PC-9 (cell line): ENCODE data around the gene LAYN. TPM values are rescaled to one million over a fixed set of nuclear protein-coding genes. Genes with fewer than 3 reads are reported as not detected.

Experiments
- BruUV-seq: library from RNA; stranded (reverse); fragments of 400-500 nt; replicated peaks from 2 replicates; lab custom pipeline; 2021; lab: Mats Ljungman, UMichigan
- CTCF ChIA-PET: fragments of 300-600 bp; sonication (Branson Sonifier 250); formaldehyde crosslinking; loops from one replicate; lab custom pipeline; 2022; ENCODE audit warnings: antibody characterized with exemption; lab: Charles Lee
- POLR2A ChIA-PET: fragments of 300-600 bp; sonication (Branson Sonifier 250); formaldehyde crosslinking; loops from one replicate; lab custom pipeline; 2022; ENCODE audit warnings: antibody characterized with exemption; ENCODE audit not compliant: unreplicated experiment; lab: Charles Lee
- DNase-seq, 2 experiments: peaks; one replicate each; pipeline versions ENCODE4 v3.0.0 to v3.0.0-alpha.2; 2015 to 2022; ENCODE audit warnings: mixed read lengths in 1 of 2
- H2AFZ ChIP-seq: fragments of 200-600 bp; sonication (generic); 2 replicates; pipeline ENCODE4 v1.8.1; 2017; ENCODE audit warnings: antibody characterized with exemption
- H3F3A ChIP-seq: fragments of 200-600 bp; sonication (generic); 2 replicates; pipeline ENCODE4 v1.8.1; 2017; ENCODE audit warnings: antibody characterized with exemption, mild to moderate bottlenecking, low read depth; ENCODE audit not compliant: insufficient read depth
- H3K27ac ChIP-seq: fragments of 200-600 bp; sonication (generic); 2 replicates; pipeline ENCODE4 v1.6.1; 2016; ENCODE audit warnings: mixed run types
- H3K27me3 ChIP-seq: fragments of 200-600 bp; sonication (generic); 2 replicates; pipeline ENCODE4 v1.6.1; 2016; ENCODE audit warnings: low read depth, mixed run types; ENCODE audit not compliant: insufficient read depth
- H3K36me3 ChIP-seq: fragments of 200-600 bp; sonication (generic); 2 replicates; pipeline ENCODE4 v1.6.1; 2016; ENCODE audit warnings: low read depth, mixed run types
- H3K4me1 ChIP-seq: fragments of 200-600 bp; sonication (generic); replicated peaks from 2 replicates; pipeline ENCODE4 v1.6.1; 2016; ENCODE audit warnings: mixed run types; ENCODE audit not compliant: insufficient read depth
- H3K4me2 ChIP-seq: fragments of 200-600 bp; sonication (generic); 2 replicates; pipeline ENCODE4 v1.6.1; 2017; ENCODE audit warnings: mixed run types
- H3K4me3 ChIP-seq: fragments of 200-600 bp; sonication (generic); 2 replicates; pipeline ENCODE4 v1.6.1; 2016; ENCODE audit warnings: mixed run types
- H3K79me2 ChIP-seq: fragments of 200-600 bp; sonication (generic); 2 replicates; pipeline ENCODE4 v1.6.1; 2017; ENCODE audit warnings: low read depth, mixed run types
- H3K9me2 ChIP-seq: fragments of 200-600 bp; sonication (generic); 2 replicates; pipeline ENCODE4 v1.8.1; 2017; ENCODE audit warnings: mild to moderate bottlenecking; ENCODE audit not compliant: insufficient read depth
- H3K9me3 ChIP-seq: fragments of 200-600 bp; sonication (generic); 2 replicates; pipeline ENCODE4 v1.8.1; 2016; ENCODE audit warnings: low read depth; ENCODE audit not compliant: insufficient read depth
- H4K20me1 ChIP-seq: fragments of 200-600 bp; sonication (generic); 2 replicates; pipeline ENCODE4 v1.8.1; 2017; ENCODE audit not compliant: insufficient read depth
- CTCF ChIP-seq: fragments of 200-600 bp; sonication (generic); conservative IDR thresholded peaks from 2 replicates; pipeline ENCODE4 v1.6.1; 2017; ENCODE audit warnings: mixed run types, antibody characterized with exemption, mild to moderate bottlenecking, moderate library complexity
- EZH2 ChIP-seq: fragments of 200-600 bp; sonication (generic); IDR thresholded peaks from 2 replicates; pipeline ENCODE4 v1.8.0; 2017; ENCODE audit warnings: antibody characterized with exemption, low read depth
- intact Hi-C: fragments of 100-400 bp; cut with micrococcal nuclease; formaldehyde crosslinking; loops from one replicate; pipeline ENCODE4 v1.10.0; 2022; ENCODE audit not compliant: unreplicated experiment
- total RNA-seq: library from RNA; stranded (reverse); gene quantifications from 2 replicates; pipeline ENCODE4 v1.2.3, GENCODE V29; 2021

LAYN gene
- total RNA-seq, 1 experiment from 2014 or later, result 19.9 TPM

- no TSS peak for BruUV-seq
- H3K9me3 ChIP-seq, result no peaks in the 10 kb centered on the region
- H3K4me1 ChIP-seq, result no peaks in the 10 kb centered on the region
- intact Hi-C loops, result no loop called here
- H3K4me2 ChIP-seq, result no peak overlapping the region
- H3K27ac ChIP-seq, result no peak overlapping the region
- TF ChIP-seq CTCF, result no peak
- no peak for TF ChIP-seq EZH2
- POLR2A ChIA-PET, result no interaction called here
- no peaks in the 10 kb centered on the region for H4K20me1 ChIP-seq
- H3K9me2 ChIP-seq, result 0 out of 2 replicates have a peak, but pooled peaks cover 3% of the 10 kb centered on the region
- H3K27me3 ChIP-seq, result no peaks in the 10 kb centered on the region
- H2AFZ ChIP-seq, result no peak overlapping the region
- CTCF ChIA-PET, result interaction anchor here (0.7 kb wide), 1 partner anchor 577 kb away, joined by 4 read pairs; no protein-coding TSS in a partner anchor
- no peaks in the 10 kb centered on the region for H3K79me2 ChIP-seq
- H3K36me3 ChIP-seq, result no peaks in the 10 kb centered on the region
- DNase-seq, result no peak
- H3F3A ChIP-seq, result no peaks in the 10 kb centered on the region
- H3K4me3 ChIP-seq, result no peak overlapping the region
Observed at GRCh38 chr11:111582163-111582562, 41.6 kb downstream of the LAYN start.

- Histone ChIP-seq H3F3A (no peaks in the 10 kb centered on the region), H3K36me3 (no peaks in the 10 kb centered on the region), H3K4me2 (no peak overlapping the region), H3K4me3 (no peak overlapping the region), H4K20me1 (no peaks in the 10 kb centered on the region), H2AFZ (no peak overlapping the region), H3K27me3 (no peaks in the 10 kb centered on the region), H3K9me3 (no peaks in the 10 kb centered on the region), H3K27ac (no peak overlapping the region), H3K79me2 (no peaks in the 10 kb centered on the region), H3K4me1 (no peaks in the 10 kb centered on the region), H3K9me2 (0 out of 2 replicates have a peak, but pooled peaks cover 3% of the 10 kb centered on the region)
- ChIA-PET POLR2A (interaction anchor here (0.6 kb wide), 1 partner anchor 120 kb away, joined by 3 read pairs; no protein-coding TSS in a partner anchor), CTCF (no interaction called here)
- no TSS peak for BruUV-seq
- TF ChIP-seq CTCF (no peak), EZH2 (no peak)
- intact Hi-C loops, result no loop called here
- DNase-seq, result no peak
Observed at GRCh38 chr11:111582881-111583280, 42.4 kb downstream of the LAYN start.

- H3K4me3 ChIP-seq, result no peak overlapping the region
- DNase-seq, result no peak
- H3K27ac ChIP-seq, result no peak overlapping the region
- H2AFZ ChIP-seq, result no peak overlapping the region
- H3K9me2 ChIP-seq, result no peaks in the 10 kb centered on the region
- H3K79me2 ChIP-seq, result no peaks in the 10 kb centered on the region
- no peaks in the 10 kb centered on the region for H4K20me1 ChIP-seq
- intact Hi-C loops, result loop anchor here (5.0 kb wide), 3 partner anchors 133 to 257 kb away; no protein-coding TSS in a partner anchor
- H3K27me3 ChIP-seq, result no peaks in the 10 kb centered on the region
- TF ChIP-seq CTCF (no peak), EZH2 (no peak)
- no peaks in the 10 kb centered on the region for H3K4me1 ChIP-seq
- POLR2A ChIA-PET, result no interaction called here
- CTCF ChIA-PET, result no interaction called here
- H3K9me3 ChIP-seq, result no peaks in the 10 kb centered on the region
- no TSS peak for BruUV-seq
- no peaks in the 10 kb centered on the region for H3K36me3 ChIP-seq
- H3K4me2 ChIP-seq, result no peak overlapping the region
- H3F3A ChIP-seq, result no peaks in the 10 kb centered on the region
Observed at GRCh38 chr11:111585371-111585770, 44.9 kb downstream of the LAYN start.
